Natural killer cell (primary cell): ENCODE measurements around the gene BCL7B. TPM values are rescaled to one million over a fixed set of nuclear protein-coding genes. Genes with fewer than 3 reads are reported as not detected.

Source experiments
- ATAC-seq, 3 donors: fragments of 150-1000 bp in 2 of 3; fragments of 200-7000 bp in 1 of 3; cut with Tn5 transposase; 1 replicate in 1 of 3; 2 replicates in 2 of 3; pipeline ENCODE4 v1.10.0; 2021; ENCODE audit warnings: mild to moderate bottlenecking in 2 of 3, moderate library complexity in 2 of 3
- DNase-seq, 2 donors: peaks; one replicate each; pipeline versions ENCODE4 v3.0.0 to v3.0.0-alpha.2; 2013 to 2021; ENCODE audit warnings: mixed read lengths in 1 of 2
- H3K27ac ChIP-seq: one replicate; pipeline ENCODE4 v1.5.1; 2013; ENCODE audit warnings: mild to moderate bottlenecking, low read length
- H3K27me3 ChIP-seq: one replicate; pipeline ENCODE4 v1.6.1; 2013; ENCODE audit warnings: low read length; ENCODE audit not compliant: control insufficient read depth, insufficient read depth
- H3K36me3 ChIP-seq: one replicate; pipeline ENCODE4 v1.6.1; 2013; ENCODE audit warnings: low read length; ENCODE audit not compliant: control insufficient read depth, insufficient read depth
- H3K4me1 ChIP-seq: one replicate; pipeline ENCODE4 v1.6.1; 2013; ENCODE audit warnings: low read length; ENCODE audit not compliant: control insufficient read depth, insufficient read depth
- H3K4me3 ChIP-seq: one replicate; pipeline ENCODE4 v1.5.1; 2013; ENCODE audit warnings: low read length
- H3K9me3 ChIP-seq: one replicate; pipeline ENCODE4 v1.6.1; 2013; ENCODE audit warnings: low read length; ENCODE audit not compliant: control insufficient read depth, insufficient read depth
- H3K27ac Mint-ChIP-seq, 2 donors: one replicate each; pipeline ENCODE4 v1.8.0; 2022; ENCODE audit warnings: mild to moderate bottlenecking in 2 of 2, mixed read lengths in 2 of 2, moderate library complexity in 1 of 2
- H3K27me3 Mint-ChIP-seq, 2 donors: one replicate each; pipeline ENCODE4 v1.8.0; 2022; ENCODE audit warnings: low read depth in 2 of 2, mixed read lengths in 2 of 2
- H3K36me3 Mint-ChIP-seq: one replicate; pipeline ENCODE4 v1.8.0; 2022; ENCODE audit warnings: mixed read lengths
- H3K4me1 Mint-ChIP-seq, 2 donors: one replicate each; pipeline ENCODE4 v1.8.0; 2022; ENCODE audit warnings: mixed read lengths in 2 of 2
- H3K4me3 Mint-ChIP-seq: one replicate; pipeline ENCODE4 v1.8.0; 2022; ENCODE audit warnings: mild to moderate bottlenecking, moderate library complexity, mixed read lengths
- H3K9me3 Mint-ChIP-seq, 2 donors: one replicate each; pipeline ENCODE4 v1.8.0; 2022; ENCODE audit warnings: mixed read lengths in 2 of 2
- WGBS: methylation state at CpG from one replicate; pipeline ENCODE4 v1.1.7; 2013; ENCODE audit warnings: missing lambda C conversion rate; ENCODE audit not compliant: insufficient coverage; 5-methylcytosine and 5-hydroxymethylcytosine counted together
- intact Hi-C: fragments of 100-400 bp; cut with micrococcal nuclease; formaldehyde crosslinking; loops from one replicate; pipeline ENCODE4 v1.14.2; 2022
- total RNA-seq, 4 donors: library from RNA; stranded (reverse); fragments of 120-200 nt in 1 of 4; gene quantifications; one replicate each; pipeline versions ENCODE4 v1.2.3 to v1.2.4, GENCODE V29; 2013 to 2022
- TF ChIP-seq, protein P1 (sequence below): fragments of 200-600 bp; IDR thresholded peaks from one replicate; pipeline ENCODE4 v1.8.0; 2022; ENCODE audit warnings: antibody characterized with exemption

Gene BCL7B
- total RNA-seq, 3 donors from 2014 or later (not counting 1 experiment from before 2014, with no cell fraction given) = 109 to 131 (median 120) TPM

DNA sequence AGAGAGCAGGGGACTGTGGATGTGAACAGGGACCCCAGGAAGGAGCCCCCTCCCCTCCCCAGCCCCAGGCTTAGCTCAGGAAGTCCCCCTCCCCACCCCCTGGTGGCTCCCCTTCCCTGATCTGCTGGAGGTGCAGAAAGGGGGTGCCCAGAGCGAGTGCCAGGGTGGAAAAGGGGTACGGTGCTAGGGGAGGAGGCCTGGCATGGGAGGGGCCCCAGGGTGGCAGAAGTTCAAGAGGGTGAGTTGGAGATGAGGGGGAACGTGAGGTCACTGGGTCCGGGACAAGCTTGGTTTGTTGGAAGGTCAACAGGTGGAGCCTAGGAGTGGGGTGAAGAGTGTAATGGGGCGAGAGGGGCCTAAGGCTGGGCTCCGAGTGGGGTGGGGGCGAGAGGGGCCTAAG lies 42.4 kb upstream of the BCL7B start:
- Histone ChIP-seq H3K36me3 (no peaks in the 10 kb centered on the region), H3K4me3 (no peak overlapping the region), H3K27me3 (peaks cover 2% of the 10 kb centered on the region), H3K27ac (no peak overlapping the region), H3K9me3 (no peaks in the 10 kb centered on the region), H3K4me1 (no peaks in the 10 kb centered on the region)
- Mint-ChIP-seq H3K4me1 (no peaks in the 10 kb centered on the region), H3K4me3 (no peak overlapping the region), H3K27me3 (peaks cover 0 to 22% of the 10 kb centered on the region in 2 donors), H3K36me3 (no peaks in the 10 kb centered on the region), H3K27ac (no peak overlapping the region), H3K9me3 (no peaks in the 10 kb centered on the region)
- 68% methylated on average over 7 of the region's 7 CpGs for WGBS
- intact Hi-C loops = no loop called here
- DNase-seq = no peak
- TF ChIP-seq, protein P1, sequence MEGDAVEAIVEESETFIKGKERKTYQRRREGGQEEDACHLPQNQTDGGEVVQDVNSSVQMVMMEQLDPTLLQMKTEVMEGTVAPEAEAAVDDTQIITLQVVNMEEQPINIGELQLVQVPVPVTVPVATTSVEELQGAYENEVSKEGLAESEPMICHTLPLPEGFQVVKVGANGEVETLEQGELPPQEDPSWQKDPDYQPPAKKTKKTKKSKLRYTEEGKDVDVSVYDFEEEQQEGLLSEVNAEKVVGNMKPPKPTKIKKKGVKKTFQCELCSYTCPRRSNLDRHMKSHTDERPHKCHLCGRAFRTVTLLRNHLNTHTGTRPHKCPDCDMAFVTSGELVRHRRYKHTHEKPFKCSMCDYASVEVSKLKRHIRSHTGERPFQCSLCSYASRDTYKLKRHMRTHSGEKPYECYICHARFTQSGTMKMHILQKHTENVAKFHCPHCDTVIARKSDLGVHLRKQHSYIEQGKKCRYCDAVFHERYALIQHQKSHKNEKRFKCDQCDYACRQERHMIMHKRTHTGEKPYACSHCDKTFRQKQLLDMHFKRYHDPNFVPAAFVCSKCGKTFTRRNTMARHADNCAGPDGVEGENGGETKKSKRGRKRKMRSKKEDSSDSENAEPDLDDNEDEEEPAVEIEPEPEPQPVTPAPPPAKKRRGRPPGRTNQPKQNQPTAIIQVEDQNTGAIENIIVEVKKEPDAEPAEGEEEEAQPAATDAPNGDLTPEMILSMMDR = no peak
- ATAC-seq = no peak

DNA sequence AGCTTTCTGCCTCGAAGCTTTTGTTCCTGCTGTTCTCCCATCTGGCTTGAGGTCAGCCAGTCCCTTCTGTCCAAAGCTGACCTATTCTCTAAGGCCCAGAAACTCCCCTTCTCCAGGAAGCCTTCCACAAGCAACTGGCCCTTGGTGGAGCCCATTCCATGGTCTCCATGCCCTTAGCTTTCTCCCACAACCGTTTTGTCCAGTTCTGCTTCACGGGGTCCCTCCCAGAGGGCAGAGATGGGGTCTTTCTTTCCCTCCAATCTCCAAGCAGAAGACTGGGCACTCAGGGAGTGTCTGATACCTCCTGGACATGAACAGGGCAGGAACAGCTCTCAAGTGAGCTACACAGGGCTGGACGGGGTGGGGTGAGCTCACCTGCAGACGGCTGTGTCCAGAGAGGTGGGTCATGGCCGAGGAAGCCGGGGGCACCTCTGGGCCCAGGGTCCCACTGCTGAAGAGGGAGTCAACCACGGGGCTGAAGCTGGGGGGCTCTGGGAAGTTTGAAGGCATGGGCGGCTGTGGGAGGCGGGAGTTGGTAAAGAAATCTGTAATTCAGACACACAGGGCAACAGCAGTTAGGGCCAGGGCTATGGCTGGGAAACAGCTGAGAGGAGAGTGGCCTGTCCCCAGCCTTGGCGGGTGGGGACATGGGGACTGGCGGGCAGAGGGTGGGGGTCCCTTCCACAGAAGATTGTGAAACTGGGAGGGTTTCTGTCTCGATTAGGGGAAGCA lies 41.8 kb upstream of the BCL7B start:
- Mint-ChIP-seq H3K4me1 (no peaks in the 10 kb centered on the region), H3K36me3 (no peaks in the 10 kb centered on the region), H3K4me3 (no peak overlapping the region), H3K27ac (no peak overlapping the region), H3K9me3 (no peaks in the 10 kb centered on the region), H3K27me3 (peaks cover 0 to 22% of the 10 kb centered on the region in 2 donors)
- Histone ChIP-seq H3K36me3 (no peaks in the 10 kb centered on the region), H3K4me1 (no peaks in the 10 kb centered on the region), H3K27ac (no peak overlapping the region), H3K4me3 (no peak overlapping the region), H3K27me3 (peaks cover 2% of the 10 kb centered on the region), H3K9me3 (no peaks in the 10 kb centered on the region)
- 78% methylated on average over 12 of the region's 13 CpGs for WGBS
- TF ChIP-seq, protein P1 = no peak
- no peak for DNase-seq
- intact Hi-C loops = no loop called here
- no peak for ATAC-seq

DNA sequence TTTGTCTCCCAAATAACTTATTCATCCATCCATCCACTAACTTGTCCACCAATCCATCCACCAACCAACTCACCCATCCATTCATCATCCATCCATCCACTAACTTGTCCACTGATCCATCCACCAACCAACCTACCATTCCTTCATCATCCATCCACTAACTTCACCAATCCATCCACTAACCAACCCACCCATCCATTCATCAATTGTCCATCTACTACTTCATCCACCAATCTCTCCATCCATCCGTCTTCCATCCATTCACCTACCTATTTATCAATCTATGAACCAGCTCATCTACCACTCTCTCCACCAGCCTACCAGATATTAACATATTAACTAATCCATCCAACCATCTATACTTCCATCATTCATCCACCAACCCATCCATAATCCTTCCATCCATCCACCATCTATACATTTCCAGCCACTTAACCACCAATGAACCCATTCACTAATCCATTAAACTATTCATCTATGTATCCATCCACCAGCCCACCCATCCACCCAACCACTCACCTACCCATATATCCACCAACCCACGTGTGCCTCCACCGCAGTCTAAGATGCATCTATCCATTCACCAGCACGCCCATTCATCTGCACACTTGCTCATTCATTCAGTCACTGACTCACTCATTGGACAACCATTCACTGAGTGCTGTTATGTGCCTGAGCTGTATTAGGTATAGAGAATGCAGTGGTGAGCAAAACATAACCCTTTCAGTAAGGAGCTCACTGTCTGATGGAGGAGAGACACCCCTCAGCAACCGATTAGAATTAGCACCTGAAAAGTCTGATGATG lies 40.7 kb upstream of the BCL7B start:
- Histone ChIP-seq H3K27me3 (peaks cover 2% of the 10 kb centered on the region), H3K9me3 (no peaks in the 10 kb centered on the region), H3K36me3 (no peaks in the 10 kb centered on the region), H3K4me1 (no peaks in the 10 kb centered on the region), H3K27ac (no peak overlapping the region), H3K4me3 (no peak overlapping the region)
- TF ChIP-seq, protein P1 = no peak
- H3K9me3 Mint-ChIP-seq = no peaks in the 10 kb centered on the region
- WGBS = 90% methylated on average over 5 of the region's 5 CpGs
- DNase-seq = no peak
- H3K4me3 Mint-ChIP-seq = no peak overlapping the region
- H3K27me3 Mint-ChIP-seq = peaks cover 0 to 21% of the 10 kb centered on the region in 2 donors
- ATAC-seq = no peak
- H3K27ac Mint-ChIP-seq = no peak overlapping the region
- no peaks in the 10 kb centered on the region for H3K4me1 Mint-ChIP-seq
- H3K36me3 Mint-ChIP-seq = no peaks in the 10 kb centered on the region
- intact Hi-C loops = no loop called here
